Left ventricle myocardium superior (tissue), 1 donor: ENCODE measurements around the gene TUBB4B. TPM values are rescaled to one million over a fixed set of nuclear protein-coding genes. Genes with fewer than 3 reads are reported as not detected.

ENCODE experiments used
- ATAC-seq: fragments of 200-7000 bp; cut with Tn5 transposase; one replicate; pipeline ENCODE4 v1.9.1; 2020; ENCODE audit warnings: mild to moderate bottlenecking, moderate library complexity
- DNase-seq: peaks from one replicate; pipeline ENCODE4 v3.0.0-alpha.2; 2020
- intact Hi-C: fragments of 100-400 bp; cut with micrococcal nuclease; formaldehyde crosslinking; loops from one replicate; pipeline ENCODE4 v1.11.0; 2022
- total RNA-seq: library from RNA; stranded (reverse); fragmentation: NEBNext Ultra II Directional; extraction: Animal tissue kit (Norgen Biotek cat#: 25700); gene quantifications from one replicate; pipeline ENCODE4 v1.2.1, GENCODE V29; 2021
- donor health status: DM: no; HTN: yes; CAD: no; lungs with severe emphysema.

The TUBB4B gene
- total RNA-seq, 1 donor from 2014 or later = 439 TPM

GRCh38 chr9:137275588-137276472 lies 34.7 kb downstream of the TUBB4B start:
- ATAC-seq (no peak), DNase-seq (no peak)
- intact Hi-C loops = no loop called here

GRCh38 chr9:137276473-137277328 lies 35.6 kb downstream of the TUBB4B start:
- intact Hi-C loops = no loop called here
- ATAC-seq (peak; percentile 78), DNase-seq (peak; percentile 92)

GRCh38 chr9:137277329-137278041 lies 36.4 kb downstream of the TUBB4B start, which contains the start of gene TOR4A:
Gene TOR4A, plus strand, starts transcription at chr9:137277726. Its CDS starts 964 bp downstream, at chr9:137278690.
- ATAC-seq (peak; percentile 74), DNase-seq (peak; percentile 91)
- intact Hi-C loops = no loop called here

- intact Hi-C loops = no loop called here
- ATAC-seq (peak; percentile 6), DNase-seq (no peak)
Observed at GRCh38 chr9:137278061-137278701, 37.1 kb downstream of the TUBB4B start.

GRCh38 chr9:137278721-137279711 lies 37.9 kb downstream of the TUBB4B start:
- ATAC-seq (no peak), DNase-seq (no peak)
- intact Hi-C loops = no loop called here

- no peak for ATAC-seq
- intact Hi-C loops = no loop called here
- DNase-seq = no peak
Observed at GRCh38 chr9:137279741-137280473, 38.8 kb downstream of the TUBB4B start.

- DNase-seq (no peak), ATAC-seq (peak; percentile 7)
- intact Hi-C loops = no loop called here
Observed at GRCh38 chr9:137280474-137281344, 39.6 kb downstream of the TUBB4B start.

- intact Hi-C loops = no loop called here
- ATAC-seq = no peak
- DNase-seq = no peak
Observed at GRCh38 chr9:137281345-137282116, 40.4 kb downstream of the TUBB4B start.

- intact Hi-C loops = no loop called here
- DNase-seq (no peak), ATAC-seq (peak; percentile 89)
Observed at GRCh38 chr9:137286975-137287383, 45.9 kb downstream of the TUBB4B start.

GRCh38 chr9:137293094-137293481 lies 52.0 kb downstream of the TUBB4B start:
- ATAC-seq (no peak), DNase-seq (peak; percentile 24)
- intact Hi-C loops = no loop called here

Other genes starting within 250 kb of the TUBB4B start
- 23.9 TPM for gene PAXX, start 248.9 kb upstream of the TUBB4B start, total RNA-seq
- gene CLIC3, start 244.7 kb upstream of the TUBB4B start, total RNA-seq = 1.7 TPM
- 33.8 TPM for gene ABCA2, start 213.1 kb upstream of the TUBB4B start, total RNA-seq
- 0.17 TPM for gene FUT7, start 209.2 kb upstream of the TUBB4B start, total RNA-seq
- 59.0 TPM for gene NPDC1, start 195.1 kb upstream of the TUBB4B start, total RNA-seq
- 2.1 TPM for gene ENTPD2, start 187.2 kb upstream of the TUBB4B start, total RNA-seq
- gene SAPCD2, start 170.7 kb upstream of the TUBB4B start, total RNA-seq = 0.12 TPM
- 12.6 TPM for gene UAP1L1, start 163.8 kb upstream of the TUBB4B start, total RNA-seq
- gene MAN1B1, start 154.3 kb upstream of the TUBB4B start, total RNA-seq = 21.4 TPM
- 155 TPM for gene DPP7, start 126.6 kb upstream of the TUBB4B start, total RNA-seq
- not detected for gene GRIN1, start 102.1 kb upstream of the TUBB4B start, total RNA-seq
- gene LRRC26, start 71.2 kb upstream of the TUBB4B start, total RNA-seq = not detected
- gene TMEM210, start 69.2 kb upstream of the TUBB4B start, total RNA-seq = not detected
- gene ANAPC2, start 52.7 kb upstream of the TUBB4B start, total RNA-seq = 38.2 TPM
- 77.7 TPM for gene SSNA1, start 52.6 kb upstream of the TUBB4B start, total RNA-seq
- gene TPRN, start 40.5 kb upstream of the TUBB4B start, total RNA-seq = 21.7 TPM
- gene TMEM203, start 35.6 kb upstream of the TUBB4B start, total RNA-seq = 43.3 TPM
- 5.7 TPM for gene NDOR1, start 35.6 kb upstream of the TUBB4B start, total RNA-seq
- gene RNF208, start 19.0 kb upstream of the TUBB4B start, total RNA-seq = 29.7 TPM
- not detected for gene CYSRT1, start 16.1 kb upstream of the TUBB4B start, total RNA-seq
- not detected for gene RNF224, start 13.8 kb upstream of the TUBB4B start, total RNA-seq
- gene SLC34A3, start 10.4 kb upstream of the TUBB4B start, total RNA-seq = not detected
- gene STPG3, start 10.0 kb downstream of the TUBB4B start, total RNA-seq = 0.69 TPM
- 43.6 TPM for gene NELFB, start 14.0 kb downstream of the TUBB4B start, total RNA-seq
- 19.3 TPM for gene TOR4A, start 36.4 kb downstream of the TUBB4B start, total RNA-seq
- 4.0 TPM for gene NRARP, start 61.0 kb downstream of the TUBB4B start, total RNA-seq
- 8.3 TPM for gene EXD3, start 181.9 kb downstream of the TUBB4B start, total RNA-seq
- gene NOXA1, start 182.1 kb downstream of the TUBB4B start, total RNA-seq = 1.9 TPM
- not detected for gene ENTPD8, start 200.1 kb downstream of the TUBB4B start, total RNA-seq
- gene NSMF, start 218.0 kb downstream of the TUBB4B start, total RNA-seq = 10.2 TPM